K562 (cell line): ENCODE data around the gene TUBA1B. TPM values are rescaled to one million over a fixed set of nuclear protein-coding genes. Genes with fewer than 3 reads are reported as not detected.
A peak's percentile ranks its signal among the peaks of the same experiment; 100 is the strongest.

Source experiments
- GABPB2 ChIP-seq: fragments of 250-450 bp; sonication (Bioruptor Pico); conservative IDR thresholded peaks from 2 replicates; pipeline ENCODE4 v1.5.1; 2021; ENCODE audit warnings: mild to moderate bottlenecking
- HNRNPLL ChIP-seq: fragments of 200-400 bp; formaldehyde crosslinking; IDR thresholded peaks from 2 replicates; pipeline ENCODE4 v1.6.1; 2017; ENCODE audit warnings: low read length, low read depth, mild to moderate bottlenecking; ENCODE audit not compliant: poor library complexity, severe bottlenecking
- MAFF ChIP-seq: IDR thresholded peaks from 2 replicates; pipeline ENCODE4 v1.6.1; 2012; ENCODE audit warnings: low read length, improper control_type of control experiment
- NFXL1 ChIP-seq: fragments of 450-650 bp; formaldehyde crosslinking; IDR thresholded peaks from 2 replicates; pipeline ENCODE4 v1.4.0; 2021; ENCODE audit warnings: mild to moderate bottlenecking
- NR2F6 ChIP-seq: fragments of 450-650 bp; formaldehyde crosslinking; IDR thresholded peaks from 2 replicates; pipeline ENCODE4 v1.4.0; 2020; ENCODE audit warnings: mild to moderate bottlenecking
- NR3C1 ChIP-seq: sonication (generic); formaldehyde crosslinking; IDR thresholded peaks from 2 replicates; pipeline ENCODE4 v1.8.1; 2022; ENCODE audit warnings: missing genetic modification reagents
- TAF9B ChIP-seq: fragments of 450-650 bp; IDR thresholded peaks from 2 replicates; pipeline ENCODE4 v1.6.1; 2018; ENCODE audit warnings: mild to moderate bottlenecking; ENCODE audit not compliant: partially characterized antibody
- U2AF1 ChIP-seq: fragments of 200-400 bp; formaldehyde crosslinking; optimal IDR thresholded peaks from 2 replicates; pipeline ENCODE3; 2017; ENCODE audit warnings: mild to moderate bottlenecking, low read depth, low read length, moderate library complexity
- ZBTB7A ChIP-seq: IDR thresholded peaks from 2 replicates; pipeline ENCODE4 v1.6.1; 2011; ENCODE audit warnings: low read depth, mild to moderate bottlenecking, low read length, moderate library complexity, borderline replicate concordance; ENCODE audit not compliant: control insufficient read depth
- ZNF232 ChIP-seq: sonication (generic); formaldehyde crosslinking; IDR thresholded peaks from 2 replicates; pipeline ENCODE4 v1.8.0; 2022; ENCODE audit warnings: mild to moderate bottlenecking, missing genetic modification reagents
- ZNF316 ChIP-seq: fragments of 450-650 bp; IDR thresholded peaks from 2 replicates; pipeline ENCODE4 v1.6.1; 2016
- polyA plus RNA-seq, 8 experiments: library from polyadenylated mRNA; depleted of rRNA in 4 of 8; stranded (reverse) in 5 of 8; unstranded in 3 of 8; fragments of >200 nt; fragmentation: Nextera tagmentation in 2 of 8; fragmentation: Illumina TruSeq in 1 of 8; extraction: Ambion mirVana in 2 of 8; extraction: Trizol in 1 of 8; gene quantifications; 2 replicates each; pipeline versions ENCODE4 v1.2.1 to v1.2.3, GENCODE V29; 2011 to 2014; ENCODE audit warnings: inconsistent platforms in 1 of 8, missing spikeins in 1 of 8
- total RNA-seq, 7 experiments: library from RNA; depleted of rRNA in 6 of 7; stranded (reverse); fragments of >200 nt in 6 of 7; fragmentation: Illumina TruSeq in 2 of 7; extraction: Trizol in 2 of 7; gene quantifications; 2 replicates each; pipeline versions ENCODE4 v1.2.1 to v1.2.3, GENCODE V29; 2011 to 2021; ENCODE audit warnings: low replicate concordance in 1 of 7
- TF ChIP-seq, protein P1 (sequence below): sonication (generic); formaldehyde crosslinking; IDR thresholded peaks from 2 replicates; pipeline ENCODE4 v1.4.0; 2020; ENCODE audit warnings: mild to moderate bottlenecking, missing genetic modification reagents
- TF ChIP-seq, protein P2 (sequence below): sonication (generic); formaldehyde crosslinking; IDR thresholded peaks from 2 replicates; pipeline ENCODE4 v1.8.0; 2022; ENCODE audit warnings: mild to moderate bottlenecking, missing genetic modification reagents
- TF ChIP-seq, protein P3 (sequence below): fragments of 450-650 bp; IDR thresholded peaks from 2 replicates; pipeline ENCODE4 v1.7.0; 2016; ENCODE audit warnings: borderline replicate concordance
- TF ChIP-seq, protein P4 (sequence below): sonication (generic); formaldehyde crosslinking; IDR thresholded peaks from 2 replicates; pipeline ENCODE4 v1.8.0; 2023; ENCODE audit warnings: mild to moderate bottlenecking, missing genetic modification reagents
- TF ChIP-seq, protein P5 (sequence below): fragments of 450-650 bp; formaldehyde crosslinking; IDR thresholded peaks from 2 replicates; pipeline ENCODE4 v1.4.0; 2020; ENCODE audit warnings: mild to moderate bottlenecking, moderate library complexity

The TUBA1B gene
- total and polyA plus RNA-seq, 9 of the 15 experiments (the other 6 are each of a cell fraction or from before 2014, with no cell fraction given): 2,189 to 4,624 (median 2,628) TPM

DNA sequence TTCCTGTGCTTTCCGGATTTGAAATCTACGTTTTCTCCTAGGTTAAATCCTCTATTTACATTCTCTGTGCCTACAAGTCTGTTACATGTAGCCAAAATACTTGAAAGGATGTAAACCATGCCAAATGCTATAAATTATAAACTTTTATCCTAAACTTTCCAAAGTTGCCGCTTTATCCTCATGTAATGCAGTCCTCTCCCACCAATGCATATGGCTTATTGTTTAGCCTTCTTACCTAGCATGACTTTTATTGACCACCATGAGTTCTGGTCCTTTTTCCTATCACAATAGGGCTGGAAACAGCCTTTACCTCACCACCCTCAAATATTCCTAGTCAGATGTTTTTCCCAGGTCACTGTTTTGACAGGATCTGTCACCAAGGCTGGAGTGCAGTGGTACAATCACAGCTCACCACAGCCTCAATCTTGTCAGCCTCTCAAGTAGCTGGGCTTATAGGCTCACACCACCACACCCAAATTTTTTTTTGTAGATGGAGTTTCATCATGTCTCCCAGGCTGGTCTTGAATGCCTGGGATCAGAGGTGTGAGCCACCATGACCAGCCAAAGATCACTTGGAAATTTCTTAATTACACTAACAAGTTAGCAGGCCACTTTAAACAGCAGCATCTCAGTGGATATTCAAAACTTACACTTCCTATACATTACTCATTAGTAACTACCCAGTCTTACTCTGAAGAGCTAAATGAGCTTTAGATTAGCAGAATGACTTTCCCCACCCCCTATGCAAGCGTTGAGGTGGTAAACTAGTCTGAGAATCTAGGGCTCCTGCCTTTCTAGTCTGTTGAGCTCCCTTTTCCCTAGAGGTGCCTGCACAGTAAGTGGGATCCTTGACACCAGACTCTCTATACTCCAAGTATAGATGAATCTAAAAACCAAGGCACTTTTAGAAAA lies 4.1 kb downstream of the TUBA1B start (continued):
- TF ChIP-seq U2AF1 (no peak), NFXL1 (CRISPR knock-in tag) (no peak), ZBTB7A (no peak), NR2F6 (no peak), GABPB2 (CRISPR knock-in tag) (peak; percentile 71; the same call in 1 of the 2 replicates), MAFF (no peak; the same call in 1 of the 2 replicates), HNRNPLL (no peak), TAF9B (no peak), ZNF316 (no peak), NR3C1 (CRISPR knock-in tag) (no peak), ZNF232 (CRISPR knock-in tag) (no peak)
- TF ChIP-seq, protein P1, sequence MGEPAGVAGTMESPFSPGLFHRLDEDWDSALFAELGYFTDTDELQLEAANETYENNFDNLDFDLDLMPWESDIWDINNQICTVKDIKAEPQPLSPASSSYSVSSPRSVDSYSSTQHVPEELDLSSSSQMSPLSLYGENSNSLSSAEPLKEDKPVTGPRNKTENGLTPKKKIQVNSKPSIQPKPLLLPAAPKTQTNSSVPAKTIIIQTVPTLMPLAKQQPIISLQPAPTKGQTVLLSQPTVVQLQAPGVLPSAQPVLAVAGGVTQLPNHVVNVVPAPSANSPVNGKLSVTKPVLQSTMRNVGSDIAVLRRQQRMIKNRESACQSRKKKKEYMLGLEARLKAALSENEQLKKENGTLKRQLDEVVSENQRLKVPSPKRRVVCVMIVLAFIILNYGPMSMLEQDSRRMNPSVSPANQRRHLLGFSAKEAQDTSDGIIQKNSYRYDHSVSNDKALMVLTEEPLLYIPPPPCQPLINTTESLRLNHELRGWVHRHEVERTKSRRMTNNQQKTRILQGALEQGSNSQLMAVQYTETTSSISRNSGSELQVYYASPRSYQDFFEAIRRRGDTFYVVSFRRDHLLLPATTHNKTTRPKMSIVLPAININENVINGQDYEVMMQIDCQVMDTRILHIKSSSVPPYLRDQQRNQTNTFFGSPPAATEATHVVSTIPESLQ: no peak
- TF ChIP-seq, protein P2, sequence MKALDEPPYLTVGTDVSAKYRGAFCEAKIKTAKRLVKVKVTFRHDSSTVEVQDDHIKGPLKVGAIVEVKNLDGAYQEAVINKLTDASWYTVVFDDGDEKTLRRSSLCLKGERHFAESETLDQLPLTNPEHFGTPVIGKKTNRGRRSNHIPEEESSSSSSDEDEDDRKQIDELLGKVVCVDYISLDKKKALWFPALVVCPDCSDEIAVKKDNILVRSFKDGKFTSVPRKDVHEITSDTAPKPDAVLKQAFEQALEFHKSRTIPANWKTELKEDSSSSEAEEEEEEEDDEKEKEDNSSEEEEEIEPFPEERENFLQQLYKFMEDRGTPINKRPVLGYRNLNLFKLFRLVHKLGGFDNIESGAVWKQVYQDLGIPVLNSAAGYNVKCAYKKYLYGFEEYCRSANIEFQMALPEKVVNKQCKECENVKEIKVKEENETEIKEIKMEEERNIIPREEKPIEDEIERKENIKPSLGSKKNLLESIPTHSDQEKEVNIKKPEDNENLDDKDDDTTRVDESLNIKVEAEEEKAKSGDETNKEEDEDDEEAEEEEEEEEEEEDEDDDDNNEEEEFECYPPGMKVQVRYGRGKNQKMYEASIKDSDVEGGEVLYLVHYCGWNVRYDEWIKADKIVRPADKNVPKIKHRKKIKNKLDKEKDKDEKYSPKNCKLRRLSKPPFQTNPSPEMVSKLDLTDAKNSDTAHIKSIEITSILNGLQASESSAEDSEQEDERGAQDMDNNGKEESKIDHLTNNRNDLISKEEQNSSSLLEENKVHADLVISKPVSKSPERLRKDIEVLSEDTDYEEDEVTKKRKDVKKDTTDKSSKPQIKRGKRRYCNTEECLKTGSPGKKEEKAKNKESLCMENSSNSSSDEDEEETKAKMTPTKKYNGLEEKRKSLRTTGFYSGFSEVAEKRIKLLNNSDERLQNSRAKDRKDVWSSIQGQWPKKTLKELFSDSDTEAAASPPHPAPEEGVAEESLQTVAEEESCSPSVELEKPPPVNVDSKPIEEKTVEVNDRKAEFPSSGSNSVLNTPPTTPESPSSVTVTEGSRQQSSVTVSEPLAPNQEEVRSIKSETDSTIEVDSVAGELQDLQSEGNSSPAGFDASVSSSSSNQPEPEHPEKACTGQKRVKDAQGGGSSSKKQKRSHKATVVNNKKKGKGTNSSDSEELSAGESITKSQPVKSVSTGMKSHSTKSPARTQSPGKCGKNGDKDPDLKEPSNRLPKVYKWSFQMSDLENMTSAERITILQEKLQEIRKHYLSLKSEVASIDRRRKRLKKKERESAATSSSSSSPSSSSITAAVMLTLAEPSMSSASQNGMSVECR (CRISPR knock-in tag): no peak
- TF ChIP-seq, protein P3, sequence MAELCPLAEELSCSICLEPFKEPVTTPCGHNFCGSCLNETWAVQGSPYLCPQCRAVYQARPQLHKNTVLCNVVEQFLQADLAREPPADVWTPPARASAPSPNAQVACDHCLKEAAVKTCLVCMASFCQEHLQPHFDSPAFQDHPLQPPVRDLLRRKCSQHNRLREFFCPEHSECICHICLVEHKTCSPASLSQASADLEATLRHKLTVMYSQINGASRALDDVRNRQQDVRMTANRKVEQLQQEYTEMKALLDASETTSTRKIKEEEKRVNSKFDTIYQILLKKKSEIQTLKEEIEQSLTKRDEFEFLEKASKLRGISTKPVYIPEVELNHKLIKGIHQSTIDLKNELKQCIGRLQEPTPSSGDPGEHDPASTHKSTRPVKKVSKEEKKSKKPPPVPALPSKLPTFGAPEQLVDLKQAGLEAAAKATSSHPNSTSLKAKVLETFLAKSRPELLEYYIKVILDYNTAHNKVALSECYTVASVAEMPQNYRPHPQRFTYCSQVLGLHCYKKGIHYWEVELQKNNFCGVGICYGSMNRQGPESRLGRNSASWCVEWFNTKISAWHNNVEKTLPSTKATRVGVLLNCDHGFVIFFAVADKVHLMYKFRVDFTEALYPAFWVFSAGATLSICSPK: no peak
- TF ChIP-seq, protein P4, sequence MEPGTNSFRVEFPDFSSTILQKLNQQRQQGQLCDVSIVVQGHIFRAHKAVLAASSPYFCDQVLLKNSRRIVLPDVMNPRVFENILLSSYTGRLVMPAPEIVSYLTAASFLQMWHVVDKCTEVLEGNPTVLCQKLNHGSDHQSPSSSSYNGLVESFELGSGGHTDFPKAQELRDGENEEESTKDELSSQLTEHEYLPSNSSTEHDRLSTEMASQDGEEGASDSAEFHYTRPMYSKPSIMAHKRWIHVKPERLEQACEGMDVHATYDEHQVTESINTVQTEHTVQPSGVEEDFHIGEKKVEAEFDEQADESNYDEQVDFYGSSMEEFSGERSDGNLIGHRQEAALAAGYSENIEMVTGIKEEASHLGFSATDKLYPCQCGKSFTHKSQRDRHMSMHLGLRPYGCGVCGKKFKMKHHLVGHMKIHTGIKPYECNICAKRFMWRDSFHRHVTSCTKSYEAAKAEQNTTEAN: no peak
- TF ChIP-seq, protein P5, sequence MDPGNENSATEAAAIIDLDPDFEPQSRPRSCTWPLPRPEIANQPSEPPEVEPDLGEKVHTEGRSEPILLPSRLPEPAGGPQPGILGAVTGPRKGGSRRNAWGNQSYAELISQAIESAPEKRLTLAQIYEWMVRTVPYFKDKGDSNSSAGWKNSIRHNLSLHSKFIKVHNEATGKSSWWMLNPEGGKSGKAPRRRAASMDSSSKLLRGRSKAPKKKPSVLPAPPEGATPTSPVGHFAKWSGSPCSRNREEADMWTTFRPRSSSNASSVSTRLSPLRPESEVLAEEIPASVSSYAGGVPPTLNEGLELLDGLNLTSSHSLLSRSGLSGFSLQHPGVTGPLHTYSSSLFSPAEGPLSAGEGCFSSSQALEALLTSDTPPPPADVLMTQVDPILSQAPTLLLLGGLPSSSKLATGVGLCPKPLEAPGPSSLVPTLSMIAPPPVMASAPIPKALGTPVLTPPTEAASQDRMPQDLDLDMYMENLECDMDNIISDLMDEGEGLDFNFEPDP (CRISPR knock-in tag): no peak
